GM18907 (cell line): Measurements from ENCODE around the gene ZDHHC8.

Source experiments
- ATAC-seq: cut with Tn5 transposase; IDR thresholded peaks from one replicate; pipeline ENCODE4 v1.9.1; 2021; ENCODE audit warnings: mild to moderate bottlenecking, moderate library complexity; ENCODE audit not compliant: unreplicated experiment

The ZDHHC8 gene

GRCh38 chr22:20113551-20114310 is 17.9 kb upstream of the ZDHHC8 start:
- no peak for ATAC-seq

- ATAC-seq: no peak
These were observed 16.8 kb upstream of the ZDHHC8 start for GRCh38 chr22:20114506-20115475.

- ATAC-seq: no peak
These were observed 15.8 kb upstream of the ZDHHC8 start, which contains the start of gene RANBP1 for GRCh38 chr22:20115691-20116375. Gene RANBP1 (plus strand): TSS chr22:20116104. CDS start chr22:20116185, 81 bp downstream.

- no peak for ATAC-seq
These were observed 15.1 kb upstream of the ZDHHC8 start for GRCh38 chr22:20116376-20116950.

- ATAC-seq: peak; percentile 72
These were observed 14.5 kb upstream of the ZDHHC8 start, which contains the start of gene TRMT2A for GRCh38 chr22:20116951-20117632. Gene TRMT2A (minus strand): TSS chr22:20117226. CDS start chr22:20116906, 320 bp downstream.

GRCh38 chr22:20117633-20118299 is 13.8 kb upstream of the ZDHHC8 start:
- peak; percentile 21 for ATAC-seq

- ATAC-seq: no peak
These were observed 13.1 kb upstream of the ZDHHC8 start for GRCh38 chr22:20118300-20119020.

- ATAC-seq: no peak
These were observed 9.7 kb upstream of the ZDHHC8 start for GRCh38 chr22:20121856-20122415.

GRCh38 chr22:20123366-20124082 is 8.1 kb upstream of the ZDHHC8 start:
- no peak for ATAC-seq

- ATAC-seq: no peak
These were observed 7.4 kb upstream of the ZDHHC8 start for GRCh38 chr22:20124083-20124787.

GRCh38 chr22:20125201-20126174 is 6.1 kb upstream of the ZDHHC8 start:
- ATAC-seq: no peak

- ATAC-seq: no peak
These were observed 5.1 kb upstream of the ZDHHC8 start for GRCh38 chr22:20126284-20127029.

- no peak for ATAC-seq
These were observed 4.2 kb upstream of the ZDHHC8 start for GRCh38 chr22:20127318-20127868.

- no peak for ATAC-seq
These were observed 3.6 kb upstream of the ZDHHC8 start for GRCh38 chr22:20127869-20128618.

- ATAC-seq: no peak
These were observed 3.0 kb upstream of the ZDHHC8 start for GRCh38 chr22:20128619-20128901.
